ENCODE data around the gene FAM222B. TPM values are rescaled to one million over a fixed set of nuclear protein-coding genes. Genes with fewer than 3 reads are reported as not detected.

The FAM222B gene
- total RNA-seq, 1 donor from 2014 or later: 14.2 TPM

DNA sequence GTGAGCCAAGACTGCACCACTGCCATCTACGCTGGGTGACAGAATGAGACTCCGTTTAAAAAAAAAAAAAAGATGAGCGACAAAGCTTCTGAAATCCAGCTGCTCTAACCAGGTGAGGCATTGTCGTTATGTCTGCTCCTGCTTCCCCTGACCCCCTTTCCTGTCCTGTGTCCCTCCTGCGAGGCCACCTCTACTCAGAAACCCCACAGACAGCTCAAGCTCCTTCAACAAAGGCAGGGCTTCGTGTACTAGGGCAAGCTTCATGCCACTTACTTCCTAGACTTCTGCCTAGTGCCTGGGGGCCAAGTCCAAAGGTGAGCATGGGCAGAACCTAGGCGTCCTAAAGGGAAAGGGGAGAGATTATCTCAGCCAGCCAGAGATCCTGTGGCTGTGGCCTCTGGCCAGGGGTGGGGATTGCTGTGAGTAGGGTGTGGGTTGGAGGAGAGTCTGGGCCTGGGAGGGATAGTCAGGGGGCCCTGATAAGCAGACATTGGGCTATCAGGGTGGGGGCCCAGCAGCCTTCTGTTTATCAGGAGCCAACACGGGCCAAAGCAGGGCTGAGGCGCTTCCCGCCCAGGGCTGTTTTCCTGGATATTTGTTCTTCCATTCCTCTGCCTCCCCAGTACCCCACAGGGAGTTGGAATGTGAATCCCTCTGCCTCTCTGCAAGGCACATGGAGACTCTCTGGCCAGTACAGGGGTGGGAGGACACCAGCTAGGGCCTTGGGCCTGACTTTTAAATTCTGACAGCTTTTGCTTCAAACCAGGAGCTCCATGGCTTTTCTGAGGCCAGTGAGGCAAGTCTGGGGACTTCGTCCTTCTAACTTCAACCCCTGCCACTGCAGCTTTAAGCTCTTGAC lies 22.6 kb upstream of the FAM222B start:
- Histone ChIP-seq H3K4me3 (no peak overlapping the region), H3K27ac (no peak overlapping the region), H3K9me3 (no peaks in the 10 kb centered on the region), H3K27me3 (no peaks in the 10 kb centered on the region), H3K4me1 (no peaks in the 10 kb centered on the region), H3K36me3 (peaks cover 0 to 2% of the 10 kb centered on the region in 2 donors)
- no peak for TF ChIP-seq POLR2A (IDR thresholded peaks at IDR 0.05)
- TF ChIP-seq, protein P1, sequence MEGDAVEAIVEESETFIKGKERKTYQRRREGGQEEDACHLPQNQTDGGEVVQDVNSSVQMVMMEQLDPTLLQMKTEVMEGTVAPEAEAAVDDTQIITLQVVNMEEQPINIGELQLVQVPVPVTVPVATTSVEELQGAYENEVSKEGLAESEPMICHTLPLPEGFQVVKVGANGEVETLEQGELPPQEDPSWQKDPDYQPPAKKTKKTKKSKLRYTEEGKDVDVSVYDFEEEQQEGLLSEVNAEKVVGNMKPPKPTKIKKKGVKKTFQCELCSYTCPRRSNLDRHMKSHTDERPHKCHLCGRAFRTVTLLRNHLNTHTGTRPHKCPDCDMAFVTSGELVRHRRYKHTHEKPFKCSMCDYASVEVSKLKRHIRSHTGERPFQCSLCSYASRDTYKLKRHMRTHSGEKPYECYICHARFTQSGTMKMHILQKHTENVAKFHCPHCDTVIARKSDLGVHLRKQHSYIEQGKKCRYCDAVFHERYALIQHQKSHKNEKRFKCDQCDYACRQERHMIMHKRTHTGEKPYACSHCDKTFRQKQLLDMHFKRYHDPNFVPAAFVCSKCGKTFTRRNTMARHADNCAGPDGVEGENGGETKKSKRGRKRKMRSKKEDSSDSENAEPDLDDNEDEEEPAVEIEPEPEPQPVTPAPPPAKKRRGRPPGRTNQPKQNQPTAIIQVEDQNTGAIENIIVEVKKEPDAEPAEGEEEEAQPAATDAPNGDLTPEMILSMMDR (IDR thresholded peaks at IDR 0.05): no peak
- TF ChIP-seq POLR2AphosphoS5 (IDR thresholded peaks at IDR 0.05; ENCODE audit: insufficient read depth in 1 of 2, low read depth in 1 of 2): no peak
- no peak for DNase-seq (ENCODE audit: extremely low spot score in 2 of 2)
- intact Hi-C loops (cut with DNase I): no loop called here

DNA sequence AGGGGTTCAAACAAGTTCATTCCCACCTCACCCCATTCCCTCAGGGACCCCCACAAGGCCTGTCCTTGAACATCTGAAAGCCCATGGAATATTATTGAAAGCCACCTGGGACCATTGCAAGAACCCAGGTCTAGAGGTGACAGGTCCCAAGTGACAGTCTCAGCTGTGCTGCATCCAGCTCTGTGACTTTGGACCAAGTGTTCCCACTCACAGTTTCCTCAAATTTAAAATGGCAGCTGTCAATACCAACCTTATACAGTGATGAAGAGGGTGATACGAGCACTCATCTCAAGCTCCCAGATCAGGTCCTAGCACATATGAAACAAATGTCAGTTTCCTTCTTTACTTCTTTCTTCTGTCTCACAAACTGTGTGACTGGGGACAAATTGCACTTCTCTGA lies 21.4 kb upstream of the FAM222B start:
- TF ChIP-seq POLR2A (IDR thresholded peaks at IDR 0.05) (no peak), POLR2AphosphoS5 (IDR thresholded peaks at IDR 0.05; ENCODE audit: insufficient read depth in 1 of 2, low read depth in 1 of 2) (no peak)
- TF ChIP-seq, protein P1 (IDR thresholded peaks at IDR 0.05): no peak

DNA sequence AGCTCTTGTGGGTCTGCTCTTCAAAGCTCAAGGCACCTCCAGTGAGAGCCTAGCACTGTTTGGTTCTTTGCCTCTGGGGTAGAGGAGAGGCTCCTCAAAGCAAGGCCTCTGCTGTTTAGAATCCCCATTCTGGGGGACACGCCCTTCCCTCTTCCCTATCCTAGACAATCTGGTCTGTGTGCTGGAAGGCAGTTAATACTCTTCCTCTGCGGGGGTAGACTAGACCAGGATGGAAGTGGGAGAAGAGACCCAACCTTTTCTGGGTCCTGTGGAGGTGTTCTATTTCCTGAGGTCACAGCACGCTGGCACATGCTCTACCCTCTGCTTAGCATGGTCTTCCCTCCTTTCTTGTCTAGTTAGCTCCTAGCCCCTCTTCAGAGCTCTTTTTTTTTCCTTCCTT lies 20.0 kb upstream of the FAM222B start:
- DNase-seq (ENCODE audit: extremely low spot score in 2 of 2): no peak
- no peaks in the 10 kb centered on the region for H3K9me3 ChIP-seq
- no peak overlapping the region for H3K4me3 ChIP-seq
- peaks cover 0 to 27% of the 10 kb centered on the region in 2 donors for H3K36me3 ChIP-seq
- no peaks in the 10 kb centered on the region for H3K4me1 ChIP-seq
- no peaks in the 10 kb centered on the region for H3K27me3 ChIP-seq
- H3K27ac ChIP-seq: no peak overlapping the region
- TF ChIP-seq, protein P1 (IDR thresholded peaks at IDR 0.05): no peak
- TF ChIP-seq POLR2AphosphoS5 (IDR thresholded peaks at IDR 0.05; ENCODE audit: insufficient read depth in 1 of 2, low read depth in 1 of 2): no peak
- TF ChIP-seq POLR2A (IDR thresholded peaks at IDR 0.05): no peak
- intact Hi-C loops (cut with DNase I): no loop called here

More for the DNA sequence above, 21.4 kb upstream of the FAM222B start:
- no peak overlapping the region for H3K4me3 ChIP-seq
- no peaks in the 10 kb centered on the region for H3K4me1 ChIP-seq
- H3K36me3 ChIP-seq: peaks cover 0 to 13% of the 10 kb centered on the region in 2 donors
- no peak overlapping the region for H3K27ac ChIP-seq
- intact Hi-C loops (cut with DNase I): no loop called here
- no peaks in the 10 kb centered on the region for H3K9me3 ChIP-seq
- H3K27me3 ChIP-seq: no peaks in the 10 kb centered on the region
- DNase-seq (ENCODE audit: extremely low spot score in 2 of 2): no peak

DNA sequence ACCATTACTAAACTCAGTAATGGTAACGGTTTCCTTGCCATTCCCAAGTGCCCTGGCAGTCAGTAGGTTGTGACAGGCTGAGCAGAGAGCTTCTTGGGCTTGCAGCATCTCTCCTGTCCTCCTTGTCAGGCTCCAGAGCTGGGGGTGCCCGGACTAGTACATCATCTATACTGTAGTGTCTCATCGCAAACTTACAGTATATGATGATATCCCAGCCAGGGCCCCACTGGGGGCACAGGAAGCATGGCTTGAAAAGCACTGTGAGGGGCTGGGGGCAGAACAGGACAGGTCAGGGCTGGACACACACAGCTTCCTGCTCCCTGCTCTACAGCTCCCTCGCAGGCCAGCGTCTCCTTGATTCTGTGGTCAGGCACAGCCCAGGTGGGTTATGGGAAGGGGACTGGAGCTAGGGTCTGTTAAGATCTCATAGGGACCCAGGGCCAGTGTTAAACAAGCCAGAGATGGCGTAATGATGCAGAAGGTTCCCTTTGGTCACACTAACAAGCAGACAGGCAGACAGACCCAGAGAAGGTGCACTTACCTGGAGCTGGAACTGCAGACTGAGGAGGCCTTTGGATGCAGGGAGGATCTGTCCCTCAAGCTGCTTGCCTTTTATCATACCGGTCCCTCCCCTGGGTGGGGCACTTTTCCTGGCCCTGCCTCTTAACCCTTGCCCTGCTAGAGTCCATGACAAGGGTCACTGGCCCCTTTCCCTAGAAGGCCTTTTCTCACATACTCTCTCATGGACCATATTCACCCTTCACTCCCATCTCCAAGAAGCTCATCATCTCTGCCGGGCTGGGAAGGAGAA lies 19.0 kb upstream of the FAM222B start:
- peaks cover 0 to 30% of the 10 kb centered on the region in 2 donors for H3K36me3 ChIP-seq
- no peaks in the 10 kb centered on the region for H3K27me3 ChIP-seq
- no peak overlapping the region for H3K27ac ChIP-seq
- no peak for DNase-seq (ENCODE audit: extremely low spot score in 2 of 2)
- TF ChIP-seq POLR2AphosphoS5 (IDR thresholded peaks at IDR 0.05; ENCODE audit: insufficient read depth in 1 of 2, low read depth in 1 of 2): no peak
- no peak for TF ChIP-seq POLR2A (IDR thresholded peaks at IDR 0.05)
- TF ChIP-seq, protein P1 (IDR thresholded peaks at IDR 0.05): no peak
- no peak overlapping the region for H3K4me3 ChIP-seq
- intact Hi-C loops (cut with DNase I): no loop called here
- no peaks in the 10 kb centered on the region for H3K4me1 ChIP-seq
- H3K9me3 ChIP-seq: no peaks in the 10 kb centered on the region
